Neural progenitor cell (in vitro differentiated cells): ENCODE data around the gene RNF150.

ENCODE experiments used
- EZH2 ChIP-seq: fragments of 200-600 bp; sonication (generic); IDR thresholded peaks from 2 replicates; pipeline ENCODE4 v1.6.1; 2017; ENCODE audit warnings: antibody characterized with exemption, mild to moderate bottlenecking, moderate library complexity
- EZH2phosphoT487 ChIP-seq: fragments of 200-600 bp; sonication (generic); IDR thresholded peaks from 2 replicates; pipeline ENCODE4 v1.6.1; 2017; ENCODE audit warnings: antibody characterized with exemption
- TF ChIP-seq, protein P1 (sequence below): fragments of 200-600 bp; sonication (generic); IDR thresholded peaks from 2 replicates; pipeline ENCODE4 v1.5.1; 2017; ENCODE audit warnings: antibody characterized with exemption, mild to moderate bottlenecking

DNA sequence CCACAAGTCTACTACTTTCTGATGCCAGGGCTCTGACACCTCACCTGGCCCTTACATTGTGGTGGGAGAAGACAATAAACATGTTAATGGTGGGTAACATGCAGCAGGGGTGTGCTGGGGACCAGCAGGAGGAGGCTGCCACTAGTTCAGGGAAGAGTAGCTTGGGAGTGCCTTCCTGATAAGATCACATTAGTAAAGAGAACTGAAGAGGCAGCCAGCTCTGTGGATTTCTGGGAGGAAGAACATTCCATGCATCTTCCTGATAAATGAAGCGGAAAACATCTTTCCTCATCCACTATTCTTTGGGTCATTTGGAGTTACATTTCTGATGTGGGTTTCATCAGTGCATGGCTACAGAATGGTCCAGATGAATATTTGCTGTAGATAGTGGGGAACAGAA, 9.0 kb downstream of the RNF150 start:
- TF ChIP-seq, protein P1, sequence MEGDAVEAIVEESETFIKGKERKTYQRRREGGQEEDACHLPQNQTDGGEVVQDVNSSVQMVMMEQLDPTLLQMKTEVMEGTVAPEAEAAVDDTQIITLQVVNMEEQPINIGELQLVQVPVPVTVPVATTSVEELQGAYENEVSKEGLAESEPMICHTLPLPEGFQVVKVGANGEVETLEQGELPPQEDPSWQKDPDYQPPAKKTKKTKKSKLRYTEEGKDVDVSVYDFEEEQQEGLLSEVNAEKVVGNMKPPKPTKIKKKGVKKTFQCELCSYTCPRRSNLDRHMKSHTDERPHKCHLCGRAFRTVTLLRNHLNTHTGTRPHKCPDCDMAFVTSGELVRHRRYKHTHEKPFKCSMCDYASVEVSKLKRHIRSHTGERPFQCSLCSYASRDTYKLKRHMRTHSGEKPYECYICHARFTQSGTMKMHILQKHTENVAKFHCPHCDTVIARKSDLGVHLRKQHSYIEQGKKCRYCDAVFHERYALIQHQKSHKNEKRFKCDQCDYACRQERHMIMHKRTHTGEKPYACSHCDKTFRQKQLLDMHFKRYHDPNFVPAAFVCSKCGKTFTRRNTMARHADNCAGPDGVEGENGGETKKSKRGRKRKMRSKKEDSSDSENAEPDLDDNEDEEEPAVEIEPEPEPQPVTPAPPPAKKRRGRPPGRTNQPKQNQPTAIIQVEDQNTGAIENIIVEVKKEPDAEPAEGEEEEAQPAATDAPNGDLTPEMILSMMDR: no peak
- no peak for TF ChIP-seq EZH2
- no peak for TF ChIP-seq EZH2phosphoT487
